ENCODE measurements around the gene ADAMTS17.

ADAMTS17 gene

DNA sequence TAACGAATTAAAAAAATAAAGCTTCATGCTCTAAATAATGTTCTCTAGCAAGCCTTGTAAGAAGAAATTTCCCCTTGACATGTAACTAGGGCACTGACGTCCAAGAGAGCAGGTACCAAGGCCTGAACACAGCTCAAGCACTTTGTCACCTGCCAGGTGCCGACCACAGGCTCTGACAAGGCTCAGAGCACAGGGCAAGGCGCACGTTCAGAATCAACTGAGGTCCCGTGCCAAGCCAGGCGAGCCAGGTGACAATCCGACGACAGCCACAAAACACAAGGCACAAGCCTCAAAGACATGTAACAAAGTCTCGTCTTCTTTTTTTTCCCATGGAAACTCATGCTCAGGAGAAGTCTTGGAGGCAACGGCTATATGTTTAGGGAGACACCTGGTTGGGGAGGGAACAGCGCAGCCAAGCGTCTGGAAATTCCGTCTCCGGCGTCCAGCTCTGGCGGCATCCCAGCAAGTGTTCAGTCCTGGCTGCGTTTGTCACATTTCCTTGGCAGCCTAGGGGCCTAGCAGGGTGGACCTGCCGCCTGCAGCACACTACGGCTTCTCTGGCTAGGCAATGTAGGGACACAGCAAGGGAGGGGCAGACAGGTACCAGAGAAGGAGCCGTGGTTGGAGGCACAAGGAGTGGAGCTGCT lies 76.7 kb downstream of the ADAMTS17 start:
- TF ChIP-seq, protein P1, sequence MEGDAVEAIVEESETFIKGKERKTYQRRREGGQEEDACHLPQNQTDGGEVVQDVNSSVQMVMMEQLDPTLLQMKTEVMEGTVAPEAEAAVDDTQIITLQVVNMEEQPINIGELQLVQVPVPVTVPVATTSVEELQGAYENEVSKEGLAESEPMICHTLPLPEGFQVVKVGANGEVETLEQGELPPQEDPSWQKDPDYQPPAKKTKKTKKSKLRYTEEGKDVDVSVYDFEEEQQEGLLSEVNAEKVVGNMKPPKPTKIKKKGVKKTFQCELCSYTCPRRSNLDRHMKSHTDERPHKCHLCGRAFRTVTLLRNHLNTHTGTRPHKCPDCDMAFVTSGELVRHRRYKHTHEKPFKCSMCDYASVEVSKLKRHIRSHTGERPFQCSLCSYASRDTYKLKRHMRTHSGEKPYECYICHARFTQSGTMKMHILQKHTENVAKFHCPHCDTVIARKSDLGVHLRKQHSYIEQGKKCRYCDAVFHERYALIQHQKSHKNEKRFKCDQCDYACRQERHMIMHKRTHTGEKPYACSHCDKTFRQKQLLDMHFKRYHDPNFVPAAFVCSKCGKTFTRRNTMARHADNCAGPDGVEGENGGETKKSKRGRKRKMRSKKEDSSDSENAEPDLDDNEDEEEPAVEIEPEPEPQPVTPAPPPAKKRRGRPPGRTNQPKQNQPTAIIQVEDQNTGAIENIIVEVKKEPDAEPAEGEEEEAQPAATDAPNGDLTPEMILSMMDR (IDR thresholded peaks at IDR 0.05; ENCODE audit: low read depth, low read length), result no peak
- no peak overlapping the region for H3K4me3 ChIP-seq (ENCODE audit: low read depth, low read length)

DNA sequence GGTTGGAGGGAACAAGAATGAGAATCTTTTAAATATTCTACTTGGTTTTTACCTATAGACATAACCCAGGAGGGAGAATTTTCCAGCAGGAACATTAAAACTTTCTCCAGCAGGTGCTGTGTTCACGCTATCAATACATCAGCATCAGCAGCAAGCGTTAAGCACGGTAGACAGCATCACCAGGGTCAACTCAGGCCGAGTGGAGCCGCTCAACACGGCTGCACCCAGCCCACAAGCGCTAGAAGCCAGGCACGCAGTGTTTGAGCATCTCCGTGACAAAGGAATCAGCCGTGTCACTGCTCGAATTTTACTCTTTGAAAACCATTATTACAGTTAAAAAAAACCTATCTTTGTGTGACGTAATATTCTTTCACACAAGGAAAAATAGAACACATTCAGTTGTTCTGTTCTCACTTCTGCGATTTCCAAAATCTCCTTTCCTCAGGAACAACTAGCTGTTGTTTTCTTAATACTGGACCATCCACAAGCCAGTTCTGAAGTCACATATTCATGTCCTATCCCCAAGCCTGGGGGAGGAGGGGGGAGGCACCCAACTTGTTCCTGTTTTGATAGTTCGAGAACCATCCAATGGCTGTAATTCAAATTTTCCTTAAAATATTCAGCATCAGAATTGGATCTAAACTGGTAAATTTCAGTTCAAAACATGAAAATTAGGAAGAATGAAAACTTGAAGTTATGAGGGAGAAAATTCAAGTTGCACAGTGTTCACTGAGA lies 77.9 kb downstream of the ADAMTS17 start:
- no peak overlapping the region for H3K4me3 ChIP-seq (ENCODE audit: low read depth, low read length)
- TF ChIP-seq, protein P1 (IDR thresholded peaks at IDR 0.05; ENCODE audit: low read depth, low read length), result no peak

DNA sequence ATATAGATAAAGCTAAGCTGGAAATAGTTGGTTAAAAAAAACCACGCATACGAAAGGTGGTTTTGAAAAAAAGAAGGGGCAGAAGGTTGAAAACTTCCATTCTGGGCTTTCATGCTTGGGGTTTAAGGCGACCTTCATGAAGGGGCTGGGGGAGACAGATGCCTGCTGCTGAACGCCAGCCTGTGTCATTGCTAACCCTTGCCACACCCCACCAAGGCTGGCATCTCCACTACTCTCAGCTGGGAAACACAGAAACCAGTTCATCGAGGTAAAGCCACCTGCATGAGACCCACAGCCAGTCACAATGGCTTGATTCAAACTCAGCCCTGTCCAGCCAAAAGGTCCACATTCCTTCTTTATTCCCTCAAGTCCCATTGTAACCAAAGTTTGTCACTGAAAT lies 78.7 kb downstream of the ADAMTS17 start:
- no peak overlapping the region for H3K4me3 ChIP-seq (ENCODE audit: low read depth, low read length)
- TF ChIP-seq, protein P1 (IDR thresholded peaks at IDR 0.05; ENCODE audit: low read depth, low read length), result no peak

DNA sequence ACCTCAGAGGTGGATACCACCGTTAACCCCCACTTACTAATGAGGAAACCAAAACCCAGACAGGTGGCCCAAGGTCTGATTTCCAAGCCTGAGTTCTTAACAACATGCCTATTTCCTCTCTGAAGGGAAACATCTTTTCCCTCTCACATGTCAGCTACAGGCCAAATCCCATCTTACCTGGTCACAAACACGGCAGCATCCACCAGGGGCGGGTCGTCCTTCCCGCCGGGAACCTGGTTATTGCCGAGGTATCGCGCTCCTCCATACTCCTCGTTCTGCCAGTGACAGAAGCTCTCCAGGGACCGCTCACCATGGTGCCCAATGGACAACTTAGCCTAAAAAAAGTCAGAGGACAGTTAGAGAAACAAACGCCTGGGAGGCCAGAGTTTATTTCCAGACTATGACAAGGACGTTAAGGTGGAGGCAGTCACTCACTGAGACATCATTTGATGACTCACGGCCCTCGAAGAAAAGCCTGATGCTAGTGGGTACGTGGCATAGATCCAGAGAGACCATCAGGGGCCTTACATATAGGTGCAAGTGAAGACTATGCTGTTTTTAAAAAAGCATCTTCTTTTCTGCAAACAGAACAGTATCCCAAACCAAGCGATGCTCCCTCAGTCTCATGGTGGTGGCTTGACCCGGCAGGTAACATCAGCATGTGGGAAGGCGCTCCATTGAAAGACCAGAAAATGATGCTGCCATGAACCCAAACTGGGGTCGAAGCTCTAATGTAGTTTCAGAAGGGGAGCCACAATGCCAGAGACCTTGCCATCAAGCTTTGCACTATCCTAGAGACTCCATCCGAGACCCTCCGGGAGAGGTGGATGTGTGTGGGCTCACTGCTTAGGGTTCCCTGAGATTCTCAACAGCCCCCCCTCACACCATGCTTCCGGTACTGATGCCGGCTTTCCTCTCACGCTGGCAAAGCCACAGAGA lies 80.2 kb downstream of the ADAMTS17 start:
- H3K4me3 ChIP-seq (ENCODE audit: low read depth, low read length), result no peak overlapping the region
- TF ChIP-seq, protein P1 (IDR thresholded peaks at IDR 0.05; ENCODE audit: low read depth, low read length), result no peak

DNA sequence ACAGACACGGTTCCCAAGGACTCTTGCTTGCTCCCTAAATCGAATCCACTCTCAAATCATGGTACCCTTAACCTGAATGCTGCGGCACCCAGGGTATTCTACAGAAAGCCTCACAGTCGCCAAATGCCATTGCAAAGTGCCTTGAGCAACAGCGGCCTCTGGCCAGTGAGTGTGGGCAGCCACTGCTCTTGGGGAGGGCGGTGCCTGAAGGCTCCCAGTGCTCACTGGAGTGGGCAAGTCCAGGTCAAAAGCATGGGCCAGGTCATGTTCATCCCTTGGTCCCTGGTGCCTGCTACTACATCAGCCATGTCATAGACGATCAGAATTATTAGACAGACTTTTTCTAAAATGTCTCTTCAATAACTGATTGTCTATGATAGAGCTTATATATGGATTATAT lies 82.5 kb downstream of the ADAMTS17 start:
- TF ChIP-seq, protein P1 (IDR thresholded peaks at IDR 0.05; ENCODE audit: low read depth, low read length), result no peak

DNA sequence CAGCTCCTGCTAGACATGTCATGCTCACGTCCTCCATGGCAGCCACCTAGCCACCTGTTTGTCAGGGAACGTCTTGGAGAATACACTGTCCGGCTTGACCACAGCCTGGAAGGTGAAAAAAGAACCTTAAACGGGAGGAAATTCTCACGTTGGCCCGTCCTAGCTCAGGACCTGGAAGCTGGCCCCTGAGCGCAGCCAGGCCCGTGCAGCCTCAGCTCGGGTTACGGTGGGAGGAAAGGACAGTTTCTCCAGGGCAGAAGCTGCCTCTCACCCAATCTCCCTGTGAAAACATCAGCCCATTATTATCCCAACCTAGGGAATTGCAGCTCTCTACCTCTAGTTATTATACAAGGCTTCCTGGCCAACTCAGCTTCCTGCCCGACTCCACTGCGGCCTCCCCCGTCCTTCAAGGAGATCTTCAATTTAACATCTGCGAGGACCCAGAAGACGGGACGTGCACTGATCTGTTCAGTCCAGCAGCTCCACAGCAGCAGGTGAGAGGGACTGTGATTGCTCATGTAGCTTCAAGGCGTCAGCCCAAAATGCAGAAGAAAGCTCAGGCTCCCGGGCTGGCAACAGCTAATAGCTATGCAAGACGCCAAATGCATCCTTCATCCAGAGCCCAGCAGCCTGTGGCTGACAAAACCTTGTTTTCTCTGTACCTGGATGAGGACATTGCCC lies 84.7 kb downstream of the ADAMTS17 start:
- TF ChIP-seq, protein P1 (IDR thresholded peaks at IDR 0.05; ENCODE audit: low read depth, low read length), result no peak
- H3K4me3 ChIP-seq (ENCODE audit: low read depth, low read length), result no peak overlapping the region

More for the DNA sequence above, 82.5 kb downstream of the ADAMTS17 start:
- H3K4me3 ChIP-seq (ENCODE audit: low read depth, low read length), result no peak overlapping the region
